ENCODE results near the gene ZNF543.

The ZNF543 gene

DNA sequence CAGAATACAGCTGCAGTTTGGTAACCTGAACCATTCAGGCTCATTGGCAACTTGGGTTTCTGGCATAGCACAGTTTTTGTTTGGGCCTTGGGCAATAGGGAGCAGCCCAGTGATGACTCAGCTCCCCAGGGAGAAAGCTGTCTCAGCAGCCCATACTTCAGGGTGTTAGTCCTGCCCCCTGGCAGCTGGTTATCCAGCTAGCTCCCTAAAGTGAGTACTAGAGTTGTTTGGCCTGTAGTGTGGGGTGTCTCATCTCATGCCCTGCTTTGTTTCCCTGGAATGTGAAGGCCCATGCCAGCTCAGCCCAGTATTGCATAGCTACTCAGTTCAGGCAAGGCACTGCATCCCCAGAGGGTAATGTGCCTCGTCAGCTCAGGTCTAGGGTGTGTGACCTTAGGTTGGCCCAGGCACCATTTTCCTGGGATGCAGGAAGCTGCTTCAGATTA, 18.2 kb upstream of the ZNF543 start:
- peak; percentile 69 to 82 for DNase-seq
- no peak for TF ChIP-seq GATA1 (IDR thresholded peaks at IDR 0.05; ENCODE audit: low read depth, low read length)
- TF ChIP-seq POLR2A (IDR thresholded peaks at IDR 0.05; ENCODE audit: low read length) = no peak

- DNase-seq = no peak
- TF ChIP-seq GATA1 (IDR thresholded peaks at IDR 0.05; ENCODE audit: low read depth, low read length) = no peak
- TF ChIP-seq POLR2A (IDR thresholded peaks at IDR 0.05; ENCODE audit: low read length) = no peak
Measured at GRCh38 chr19:57302727-57303401, 17.4 kb upstream of the ZNF543 start.

GRCh38 chr19:57305056-57305455, 15.2 kb upstream of the ZNF543 start:
- DNase-seq = no peak
- no peak for TF ChIP-seq GATA1 (IDR thresholded peaks at IDR 0.05; ENCODE audit: low read depth, low read length)
- no peak for TF ChIP-seq POLR2A (IDR thresholded peaks at IDR 0.05; ENCODE audit: low read length)

DNA sequence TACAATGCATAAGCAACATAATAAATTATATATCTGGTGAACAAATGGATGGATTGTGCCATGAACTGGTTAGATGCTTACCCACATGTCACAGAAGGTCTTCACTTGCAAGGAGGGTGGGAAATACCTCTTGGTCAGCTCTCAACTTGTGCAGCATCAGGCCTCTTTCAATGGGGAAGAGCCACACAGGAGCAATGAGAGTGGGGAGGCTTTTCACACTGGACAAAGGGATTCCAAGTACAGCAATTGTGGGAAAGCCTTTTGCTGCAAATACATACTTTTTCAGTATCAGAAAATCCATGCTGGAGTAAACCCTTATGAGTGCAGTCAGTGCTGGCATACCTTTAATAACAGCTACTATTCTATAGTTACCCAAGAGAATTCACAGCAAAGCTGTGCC, 11.8 kb upstream of the ZNF543 start:
- TF ChIP-seq POLR2A (IDR thresholded peaks at IDR 0.05; ENCODE audit: low read length) = no peak
- no peak for TF ChIP-seq GATA1 (IDR thresholded peaks at IDR 0.05; ENCODE audit: low read depth, low read length)
- DNase-seq = no peak

- TF ChIP-seq GATA1 (IDR thresholded peaks at IDR 0.05; ENCODE audit: low read depth, low read length) (no peak), POLR2A (IDR thresholded peaks at IDR 0.05; ENCODE audit: low read length) (no peak)
- no peak for DNase-seq
Measured at GRCh38 chr19:57310792-57311191, 9.5 kb upstream of the ZNF543 start.

DNA sequence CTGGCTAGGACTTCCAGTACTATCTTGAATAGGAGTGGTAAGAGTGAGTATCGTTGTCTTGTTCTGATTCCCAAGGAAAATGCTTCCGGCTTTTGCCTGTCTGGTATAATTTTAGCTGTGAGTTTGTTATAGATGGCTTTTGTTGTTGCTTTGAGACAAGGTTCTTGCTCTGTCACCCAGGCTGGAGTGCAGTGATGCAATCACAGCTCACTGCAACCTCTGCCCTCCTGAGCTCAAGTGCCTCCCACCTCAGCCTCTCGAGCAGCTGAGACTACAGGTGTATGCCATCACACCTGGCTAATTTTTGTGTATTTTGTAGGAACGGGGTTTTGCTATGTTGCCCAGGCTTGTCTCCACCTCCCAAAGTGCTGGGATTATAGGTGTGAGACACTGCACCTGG, 6.1 kb upstream of the ZNF543 start:
- TF ChIP-seq GATA1 (IDR thresholded peaks at IDR 0.05; ENCODE audit: low read depth, low read length) (no peak), POLR2A (IDR thresholded peaks at IDR 0.05; ENCODE audit: low read length) (no peak)
- DNase-seq = no peak

DNA sequence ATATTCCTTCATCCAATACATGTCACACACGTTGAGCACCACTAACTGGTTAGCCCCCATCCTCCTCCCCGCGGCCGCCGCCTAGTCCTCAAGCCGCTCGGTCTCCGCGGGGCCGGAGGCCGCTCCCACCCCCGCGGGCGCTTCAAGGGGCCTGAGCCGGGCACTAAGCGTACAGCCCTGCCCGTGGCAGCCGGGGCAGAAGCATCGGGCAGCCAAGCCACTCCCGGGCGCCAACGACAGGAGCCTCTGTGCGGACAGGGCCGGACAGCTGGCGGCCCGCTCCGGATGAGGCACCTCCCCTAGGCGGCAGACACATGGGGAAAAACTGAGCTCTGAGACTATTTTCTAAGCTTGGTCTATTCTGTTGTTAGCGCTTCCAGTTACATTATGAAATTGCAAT, 2.8 kb upstream of the ZNF543 start:
- TF ChIP-seq POLR2A (IDR thresholded peaks at IDR 0.05; ENCODE audit: low read length) (no peak), GATA1 (IDR thresholded peaks at IDR 0.05; ENCODE audit: low read depth, low read length) (no peak)
- peak; percentile 12 to 38 for DNase-seq

GRCh38 chr19:57319869-57320179, 448 bp upstream of the ZNF543 start:
- DNase-seq = no peak
- TF ChIP-seq POLR2A (IDR thresholded peaks at IDR 0.05; ENCODE audit: low read length) (no peak), GATA1 (IDR thresholded peaks at IDR 0.05; ENCODE audit: low read depth, low read length) (no peak)

DNA sequence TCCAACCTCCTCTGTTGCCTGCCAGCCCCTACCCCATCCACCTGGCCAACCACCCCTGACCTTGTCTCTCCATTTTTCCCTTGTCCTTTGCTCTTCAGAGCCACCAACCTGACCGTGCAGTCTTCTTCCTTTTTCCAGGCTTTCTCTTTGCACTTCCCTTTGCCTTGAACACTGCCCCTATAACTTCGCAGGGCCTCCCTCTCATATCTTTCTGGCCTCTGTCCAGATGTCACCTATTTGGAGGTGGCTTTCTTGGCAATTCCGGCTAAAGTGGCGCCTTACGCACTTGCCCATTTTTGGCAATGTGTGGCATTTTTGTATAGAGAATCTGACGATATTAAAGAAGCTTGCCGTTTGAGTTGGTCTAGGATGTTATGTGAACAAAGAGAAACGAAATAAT, 844 bp downstream of the ZNF543 start:
- peak; percentile 44 to 58 for DNase-seq
- TF ChIP-seq POLR2A (IDR thresholded peaks at IDR 0.05; ENCODE audit: low read length) (no peak), GATA1 (IDR thresholded peaks at IDR 0.05; ENCODE audit: low read depth, low read length) (no peak)

GRCh38 chr19:57321751-57322150, 1.5 kb downstream of the ZNF543 start:
- DNase-seq = peak in 1 of 2 experiments; percentile 38
- TF ChIP-seq POLR2A (IDR thresholded peaks at IDR 0.05; ENCODE audit: low read length) = no peak
- no peak for TF ChIP-seq GATA1 (IDR thresholded peaks at IDR 0.05; ENCODE audit: low read depth, low read length)

GRCh38 chr19:57324992-57325391, 4.7 kb downstream of the ZNF543 start:
- DNase-seq = no peak

GRCh38 chr19:57327993-57328392, 7.7 kb downstream of the ZNF543 start:
- TF ChIP-seq GATA1 (IDR thresholded peaks at IDR 0.05; ENCODE audit: low read depth, low read length) (no peak), POLR2A (IDR thresholded peaks at IDR 0.05; ENCODE audit: low read length) (no peak)
- DNase-seq = no peak

More at GRCh38 chr19:57324992-57325391, 4.7 kb downstream of the ZNF543 start:
- TF ChIP-seq GATA1 (IDR thresholded peaks at IDR 0.05; ENCODE audit: low read depth, low read length) (no peak), POLR2A (IDR thresholded peaks at IDR 0.05; ENCODE audit: low read length) (no peak)

- no peak for DNase-seq
- TF ChIP-seq POLR2A (IDR thresholded peaks at IDR 0.05; ENCODE audit: low read length) (no peak), GATA1 (IDR thresholded peaks at IDR 0.05; ENCODE audit: low read depth, low read length) (no peak)
Measured at GRCh38 chr19:57334191-57334590, 13.9 kb downstream of the ZNF543 start.

- DNase-seq = no peak
- TF ChIP-seq POLR2A (IDR thresholded peaks at IDR 0.05; ENCODE audit: low read length) = no peak
- no peak for TF ChIP-seq GATA1 (IDR thresholded peaks at IDR 0.05; ENCODE audit: low read depth, low read length)
Measured at GRCh38 chr19:57338877-57339276, 18.6 kb downstream of the ZNF543 start.

- no peak for DNase-seq
- TF ChIP-seq POLR2A (IDR thresholded peaks at IDR 0.05; ENCODE audit: low read length) (no peak), GATA1 (IDR thresholded peaks at IDR 0.05; ENCODE audit: low read depth, low read length) (no peak)
Measured at GRCh38 chr19:57342582-57342981, 22.3 kb downstream of the ZNF543 start.

All from erythroblast (primary cell).